ENCODE measurements around the gene PLSCR2. TPM values are rescaled to one million over a fixed set of nuclear protein-coding genes. Genes with fewer than 3 reads are reported as not detected.

The PLSCR2 gene
- total RNA-seq, 1 donor from 2014 or later: not detected

DNA sequence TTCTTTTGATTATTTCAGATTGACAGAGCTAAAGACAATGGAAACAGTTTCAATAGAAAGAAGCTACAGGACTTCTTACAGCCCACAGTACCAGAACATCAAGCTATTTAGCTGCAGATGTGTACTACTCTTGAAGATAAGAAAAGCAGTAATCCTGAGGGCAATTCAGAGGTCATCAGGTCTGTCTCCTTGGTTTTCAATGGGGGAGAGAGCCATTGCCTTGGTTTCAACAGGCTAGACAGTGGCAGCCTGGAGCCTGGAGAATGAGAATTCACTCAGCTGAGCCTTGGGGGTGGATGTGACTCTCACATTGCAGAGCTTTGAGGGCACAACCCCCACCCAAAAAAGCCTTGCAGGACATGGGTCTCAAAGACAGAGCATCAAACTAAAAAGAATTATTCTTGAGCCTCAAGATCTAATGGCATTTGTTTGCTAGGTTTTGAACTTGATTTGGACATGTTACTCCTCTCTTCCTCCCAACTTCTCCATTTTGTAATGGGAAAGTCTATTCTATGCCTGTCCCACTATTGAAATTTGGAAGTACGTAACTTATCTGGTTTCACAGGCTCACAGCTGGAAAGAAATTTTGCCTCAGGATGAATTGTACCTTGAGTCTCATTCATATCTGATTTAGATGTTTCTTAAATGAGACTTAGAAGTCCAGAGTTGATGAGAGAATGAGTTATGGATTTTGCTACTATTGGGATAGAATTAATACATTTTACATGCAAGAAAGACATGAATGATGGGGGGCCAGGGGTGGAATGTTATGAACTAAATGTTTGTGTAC is 38.2 kb upstream of the PLSCR2 start:
- Mint-ChIP-seq H3K27me3 (ENCODE audit: unreplicated experiment) (no peaks in the 10 kb centered on the region), H3K4me3 (ENCODE audit: unreplicated experiment) (no peak overlapping the region), H3K27ac (ENCODE audit: unreplicated experiment) (peak overlapping the region; percentile 89), H3K9me3 (ENCODE audit: unreplicated experiment) (no peaks in the 10 kb centered on the region), H3K4me1 (ENCODE audit: unreplicated experiment) (peaks cover 57% of the 10 kb centered on the region), H3K36me3 (ENCODE audit: unreplicated experiment) (peaks cover 2% of the 10 kb centered on the region)
- TF ChIP-seq, protein P1, sequence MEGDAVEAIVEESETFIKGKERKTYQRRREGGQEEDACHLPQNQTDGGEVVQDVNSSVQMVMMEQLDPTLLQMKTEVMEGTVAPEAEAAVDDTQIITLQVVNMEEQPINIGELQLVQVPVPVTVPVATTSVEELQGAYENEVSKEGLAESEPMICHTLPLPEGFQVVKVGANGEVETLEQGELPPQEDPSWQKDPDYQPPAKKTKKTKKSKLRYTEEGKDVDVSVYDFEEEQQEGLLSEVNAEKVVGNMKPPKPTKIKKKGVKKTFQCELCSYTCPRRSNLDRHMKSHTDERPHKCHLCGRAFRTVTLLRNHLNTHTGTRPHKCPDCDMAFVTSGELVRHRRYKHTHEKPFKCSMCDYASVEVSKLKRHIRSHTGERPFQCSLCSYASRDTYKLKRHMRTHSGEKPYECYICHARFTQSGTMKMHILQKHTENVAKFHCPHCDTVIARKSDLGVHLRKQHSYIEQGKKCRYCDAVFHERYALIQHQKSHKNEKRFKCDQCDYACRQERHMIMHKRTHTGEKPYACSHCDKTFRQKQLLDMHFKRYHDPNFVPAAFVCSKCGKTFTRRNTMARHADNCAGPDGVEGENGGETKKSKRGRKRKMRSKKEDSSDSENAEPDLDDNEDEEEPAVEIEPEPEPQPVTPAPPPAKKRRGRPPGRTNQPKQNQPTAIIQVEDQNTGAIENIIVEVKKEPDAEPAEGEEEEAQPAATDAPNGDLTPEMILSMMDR (IDR thresholded peaks at IDR 0.05): no peak
- DNase-seq (ENCODE audit: extremely low spot score, unreplicated experiment): no peak

DNA sequence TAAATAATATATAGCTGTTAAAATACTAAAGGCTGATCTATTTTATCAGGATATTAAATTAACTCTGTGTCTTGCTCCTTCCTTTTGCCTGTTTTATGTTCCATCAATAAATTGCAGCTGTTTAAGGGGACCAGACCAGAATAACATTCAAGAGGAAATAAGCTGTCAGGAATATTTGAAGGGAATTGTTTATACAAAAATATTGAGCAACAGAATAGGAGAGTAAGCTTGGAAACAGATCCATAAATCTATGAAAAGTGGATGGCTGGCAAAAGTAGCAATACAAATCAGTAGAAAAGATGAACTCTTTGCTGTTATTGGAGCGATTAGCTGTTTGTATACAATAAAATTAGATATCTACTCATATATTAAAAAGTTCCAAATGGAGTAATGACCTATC is 36.2 kb upstream of the PLSCR2 start:
- TF ChIP-seq, protein P1 (IDR thresholded peaks at IDR 0.05): no peak
- no peak for DNase-seq (ENCODE audit: extremely low spot score, unreplicated experiment)
- H3K9me3 Mint-ChIP-seq (ENCODE audit: unreplicated experiment): no peaks in the 10 kb centered on the region
- H3K4me3 Mint-ChIP-seq (ENCODE audit: unreplicated experiment): no peak overlapping the region
- H3K27me3 Mint-ChIP-seq (ENCODE audit: unreplicated experiment): no peaks in the 10 kb centered on the region
- H3K36me3 Mint-ChIP-seq (ENCODE audit: unreplicated experiment): peaks cover under 1% of the 10 kb centered on the region
- H3K27ac Mint-ChIP-seq (ENCODE audit: unreplicated experiment): peak overlapping the region; percentile 89
- H3K4me1 Mint-ChIP-seq (ENCODE audit: unreplicated experiment): peaks cover 57% of the 10 kb centered on the region

DNA sequence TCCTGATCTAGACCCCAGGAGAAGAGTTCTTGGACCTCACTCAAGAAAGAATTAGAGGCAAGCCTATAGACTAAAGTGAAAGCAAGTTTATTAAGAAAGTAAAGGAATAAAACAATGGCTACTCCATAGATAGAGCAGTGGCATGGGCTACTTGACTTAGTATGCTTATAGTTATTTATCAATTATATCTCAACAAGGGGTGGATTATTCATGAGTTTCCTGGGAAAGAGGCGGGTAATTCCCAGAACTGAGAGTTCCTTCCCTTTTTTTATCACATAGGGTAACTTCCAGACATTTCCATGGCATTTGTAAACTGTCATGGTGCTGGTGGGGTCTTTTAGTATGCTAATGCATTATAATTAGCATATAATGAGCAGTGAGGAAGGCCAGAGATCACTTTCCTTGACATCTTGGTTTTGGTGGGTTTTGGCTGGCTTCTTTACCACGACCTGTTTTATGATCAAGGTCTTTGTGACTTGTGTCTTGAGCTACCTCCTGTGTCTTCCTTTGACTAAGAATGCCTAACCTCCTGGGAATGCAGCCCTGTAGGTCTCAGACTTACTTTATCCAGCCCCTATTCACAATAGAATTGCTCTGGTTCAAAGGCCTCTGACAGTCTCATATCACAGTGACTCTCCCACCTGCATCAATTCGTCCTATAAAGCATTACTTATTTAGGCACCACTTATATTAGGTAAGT is 35.3 kb upstream of the PLSCR2 start:
- TF ChIP-seq, protein P1 (IDR thresholded peaks at IDR 0.05): no peak
- Mint-ChIP-seq H3K4me3 (ENCODE audit: unreplicated experiment) (no peak overlapping the region), H3K4me1 (ENCODE audit: unreplicated experiment) (peaks cover 57% of the 10 kb centered on the region), H3K27me3 (ENCODE audit: unreplicated experiment) (no peaks in the 10 kb centered on the region), H3K27ac (ENCODE audit: unreplicated experiment) (peak overlapping the region; percentile 88), H3K9me3 (ENCODE audit: unreplicated experiment) (no peaks in the 10 kb centered on the region), H3K36me3 (ENCODE audit: unreplicated experiment) (no peaks in the 10 kb centered on the region)
- no peak for DNase-seq (ENCODE audit: extremely low spot score, unreplicated experiment)

DNA sequence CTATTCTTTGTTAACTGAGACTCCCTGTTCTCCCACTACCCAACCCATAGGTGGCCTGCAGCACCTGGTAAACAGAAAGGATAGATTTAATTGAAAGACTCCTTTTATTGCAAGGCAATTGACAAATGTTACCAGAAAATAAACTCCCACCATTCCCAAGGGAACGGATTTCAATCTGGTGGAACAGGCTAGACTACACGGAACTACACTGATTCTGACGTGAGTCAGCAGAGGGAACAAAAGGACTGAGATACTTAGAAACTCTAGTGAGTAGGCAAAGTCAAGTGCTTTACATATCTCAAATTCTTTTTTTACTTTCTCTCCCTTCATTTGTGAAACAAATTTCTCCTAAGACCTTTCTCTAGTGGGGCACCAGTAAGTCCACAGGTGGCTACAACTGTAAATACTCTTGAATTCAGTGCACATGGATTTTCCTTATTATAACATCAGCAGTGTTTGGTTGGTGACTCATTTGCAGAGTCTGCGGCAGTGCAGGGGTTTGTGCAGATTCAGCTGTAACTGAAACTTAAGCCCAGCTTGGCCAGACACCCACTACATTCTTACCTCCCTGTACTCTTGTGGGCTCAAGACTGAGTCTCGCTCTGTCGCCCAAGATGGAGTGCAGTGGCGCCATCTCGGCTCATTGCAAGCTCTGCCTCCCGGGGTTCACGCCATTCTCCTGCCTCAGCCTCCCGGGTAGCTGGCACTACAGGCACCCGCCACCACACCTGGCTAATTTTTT is 34.3 kb upstream of the PLSCR2 start:
- DNase-seq (ENCODE audit: extremely low spot score, unreplicated experiment): no peak
- peak overlapping the region; percentile 35 for H3K4me3 Mint-ChIP-seq (ENCODE audit: unreplicated experiment)
- TF ChIP-seq, protein P1 (IDR thresholded peaks at IDR 0.05): no peak
- peaks cover 57% of the 10 kb centered on the region for H3K4me1 Mint-ChIP-seq (ENCODE audit: unreplicated experiment)
- no peaks in the 10 kb centered on the region for H3K9me3 Mint-ChIP-seq (ENCODE audit: unreplicated experiment)
- H3K36me3 Mint-ChIP-seq (ENCODE audit: unreplicated experiment): no peaks in the 10 kb centered on the region
- H3K27me3 Mint-ChIP-seq (ENCODE audit: unreplicated experiment): no peaks in the 10 kb centered on the region
- peak overlapping the region; percentile 88 for H3K27ac Mint-ChIP-seq (ENCODE audit: unreplicated experiment)

All from osteocyte (in vitro differentiated cells).